ENCODE measurements around the gene EIF3L.

The EIF3L gene

DNA sequence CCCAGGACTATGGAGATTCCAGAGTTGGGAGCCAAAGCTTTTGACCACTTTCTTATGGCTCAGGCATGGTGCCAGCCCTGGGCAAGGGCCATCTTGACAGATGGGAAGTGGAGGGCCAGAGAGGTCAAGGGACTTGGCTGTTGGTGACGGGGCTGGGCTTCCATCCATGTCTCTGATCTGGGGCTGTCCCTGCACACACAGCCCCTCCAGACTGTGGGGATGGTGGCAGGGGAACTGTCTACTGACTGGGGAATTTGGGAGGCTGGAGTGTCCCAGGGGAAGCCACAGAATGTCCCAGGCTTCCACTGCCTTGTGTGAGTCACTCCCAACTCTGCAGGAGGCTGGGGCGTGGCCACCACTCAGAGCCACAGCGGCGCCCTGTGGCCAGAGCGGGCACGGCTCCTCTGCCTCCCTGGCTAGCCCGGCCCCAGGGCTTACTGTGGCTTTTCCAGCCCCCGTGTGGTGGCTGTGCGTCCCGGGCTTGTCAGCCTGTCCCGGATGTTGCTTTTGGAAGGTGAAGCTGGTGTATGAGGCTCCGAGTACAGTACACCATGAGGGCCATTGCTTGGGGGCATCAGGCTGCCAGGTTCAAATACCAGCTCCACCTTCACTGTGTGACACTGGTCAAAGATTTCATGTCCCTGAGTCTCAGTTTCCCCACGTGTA, 84.6 kb downstream of the EIF3L start:
- no peak overlapping the region for H3K27ac ChIP-seq (ENCODE audit: low read length)
- peaks cover 21% of the 10 kb centered on the region for H3K36me3 ChIP-seq (ENCODE audit: insufficient read depth, low read depth, low read length)
- no peak overlapping the region for H3K9ac ChIP-seq (ENCODE audit: low read depth, low read length)
- H3K27me3 ChIP-seq (ENCODE audit: insufficient read depth, low read length): no peaks in the 10 kb centered on the region
- no peaks in the 10 kb centered on the region for H3K9me3 ChIP-seq (ENCODE audit: insufficient read depth, low read depth, low read length)
- no peak overlapping the region for H3K4me3 ChIP-seq (ENCODE audit: low read length)
- H3K4me1 ChIP-seq (ENCODE audit: insufficient read depth, low read length): peaks cover 3% of the 10 kb centered on the region; the same call in 1 of the 2 replicates
